HCEC 1CT (cell line): ENCODE measurements around the gene UBE2O.

Source experiments
- DNase-seq: peaks from one replicate; pipeline ENCODE4 v3.0.0-alpha.2; 2017

Gene UBE2O

GRCh38 chr17:76484228-76484725 lies 31.3 kb upstream of the UBE2O start:
- no peak for DNase-seq

DNA sequence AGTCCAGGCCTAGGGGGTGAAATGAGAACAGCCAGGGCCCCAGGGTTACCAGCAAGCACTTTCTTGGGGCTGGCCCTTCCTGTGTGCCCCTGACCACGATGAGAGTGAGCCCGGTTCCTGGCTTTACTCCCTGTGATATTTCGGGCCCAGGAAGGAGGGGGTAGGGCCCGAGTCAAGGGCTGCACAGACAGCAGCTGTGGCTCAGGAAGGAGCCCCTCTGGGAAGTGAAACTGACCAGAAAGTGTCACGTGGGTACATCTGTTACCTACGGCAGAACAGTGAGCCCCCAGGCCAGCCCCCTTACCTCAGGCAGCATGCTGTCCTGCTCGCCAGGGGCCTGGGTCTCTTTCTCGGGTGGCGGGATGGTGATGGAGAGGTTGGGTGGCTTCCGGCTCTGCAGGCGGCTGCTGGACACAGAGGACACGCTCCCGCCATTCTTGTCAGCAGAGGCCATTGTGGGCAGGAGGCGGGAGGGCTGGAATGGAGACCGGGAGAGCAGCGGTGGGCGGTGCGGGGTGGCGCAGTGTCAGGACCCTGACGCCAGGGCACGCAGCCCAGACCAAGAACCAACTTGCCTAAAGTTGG lies 28.2 kb upstream of the UBE2O start:
- DNase-seq, result no peak

DNA sequence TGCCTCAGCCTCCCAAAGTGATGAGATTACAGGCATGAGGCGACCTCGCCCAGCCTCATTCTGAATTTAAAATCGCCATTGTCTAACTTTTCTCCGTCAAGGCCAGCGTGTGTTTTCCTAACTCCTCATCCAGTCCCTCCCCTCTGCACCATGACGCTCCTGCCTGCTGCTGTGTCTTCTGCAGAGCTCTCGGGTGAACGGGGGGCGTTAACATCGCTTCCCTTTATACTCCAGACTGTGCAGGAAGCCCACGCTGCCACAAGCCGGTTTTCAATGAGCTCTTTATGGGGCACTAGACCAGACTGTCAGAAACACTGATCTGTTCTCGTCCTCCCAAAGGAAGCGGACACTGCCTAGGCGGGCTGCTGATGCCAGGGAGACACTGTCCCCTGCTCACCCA lies 27.7 kb upstream of the UBE2O start:
- no peak for DNase-seq

- no peak for DNase-seq
Measured at GRCh38 chr17:76479515-76480060, 26.6 kb upstream of the UBE2O start.

GRCh38 chr17:76478730-76479514 lies 26.0 kb upstream of the UBE2O start:
- no peak for DNase-seq

- no peak for DNase-seq
Measured at GRCh38 chr17:76478097-76478496, 25.1 kb upstream of the UBE2O start.

DNA sequence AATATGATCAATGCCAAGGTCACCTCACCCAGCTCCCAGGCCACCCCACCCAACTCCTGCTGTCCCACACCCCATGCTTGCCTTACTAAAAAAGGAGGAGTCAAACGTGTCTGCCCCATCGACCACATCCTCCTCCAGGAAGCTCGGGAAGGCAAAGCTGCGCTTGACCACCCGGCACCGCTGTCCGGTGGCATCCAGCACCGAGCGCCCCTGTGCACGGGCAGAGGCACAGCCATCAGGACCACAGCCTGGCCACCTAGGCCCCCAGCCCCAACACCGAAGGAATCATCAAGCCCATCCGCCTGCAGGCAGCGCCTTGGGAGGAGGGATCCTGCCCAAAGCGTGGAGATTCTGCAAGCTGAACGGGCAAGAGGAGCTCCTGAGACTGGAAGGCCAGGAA lies 24.6 kb upstream of the UBE2O start:
- DNase-seq, result no peak

DNA sequence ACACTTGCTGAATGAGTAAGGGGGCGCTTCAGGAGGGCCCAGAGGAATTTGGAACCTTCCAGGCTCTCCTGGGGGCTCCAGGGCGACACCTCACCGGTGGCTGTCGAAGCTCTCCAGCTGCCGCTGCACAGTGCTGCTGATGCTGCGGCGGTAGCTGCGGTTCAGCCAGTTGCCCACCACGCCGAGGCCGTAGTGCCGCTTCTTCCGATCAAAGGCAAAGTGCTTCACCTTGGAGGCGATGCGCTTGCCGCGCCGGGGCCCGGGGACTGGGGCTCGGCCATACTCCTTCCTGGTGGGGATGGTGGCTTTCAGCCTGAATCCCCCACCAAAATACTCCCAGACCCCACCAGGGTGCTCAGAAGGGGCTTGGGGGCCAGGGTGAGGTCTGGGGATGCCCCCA lies 23.8 kb upstream of the UBE2O start:
- DNase-seq, result no peak

DNA sequence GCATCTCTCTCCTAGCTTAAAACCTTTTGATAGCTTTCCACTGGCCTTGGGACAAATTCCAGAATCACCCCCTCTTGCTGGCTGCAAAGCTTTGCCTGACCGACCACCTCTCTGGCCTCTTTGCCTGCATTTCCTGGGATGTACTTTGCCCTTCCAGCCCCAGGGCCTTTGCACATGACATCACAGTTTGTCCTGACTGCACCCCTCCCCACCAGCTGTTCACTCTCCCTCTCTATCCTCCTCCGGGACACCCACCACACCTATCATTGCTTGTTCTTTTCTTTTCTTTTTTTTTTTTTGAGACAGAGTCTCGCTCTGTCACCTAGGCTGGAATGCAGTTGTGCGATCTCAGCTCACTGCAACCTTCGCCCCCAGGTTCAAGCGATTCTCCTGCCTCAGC lies 22.4 kb upstream of the UBE2O start:
- no peak for DNase-seq

- no peak for DNase-seq
Measured at GRCh38 chr17:76474894-76475293, 21.9 kb upstream of the UBE2O start.

DNA sequence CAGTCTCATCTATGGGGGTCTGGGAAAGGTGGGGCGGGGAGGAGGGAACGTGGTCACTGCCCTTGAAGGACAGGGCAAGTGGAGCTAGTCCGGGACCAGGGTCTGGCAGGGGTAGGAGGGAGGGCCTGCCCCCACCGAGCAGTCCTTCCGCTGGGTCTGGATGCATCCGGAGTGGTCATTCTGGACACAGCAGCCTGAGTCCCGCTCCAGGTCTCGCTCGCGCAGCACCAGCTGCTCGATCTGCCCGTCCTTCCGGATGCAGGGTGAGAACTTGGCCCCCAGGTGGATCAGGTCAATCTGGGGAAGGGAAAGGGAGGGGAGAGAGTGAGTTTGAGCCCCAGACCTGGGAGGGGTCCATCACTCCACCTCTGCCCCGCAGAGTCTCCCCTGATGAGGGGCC lies 21.3 kb upstream of the UBE2O start:
- no peak for DNase-seq

DNA sequence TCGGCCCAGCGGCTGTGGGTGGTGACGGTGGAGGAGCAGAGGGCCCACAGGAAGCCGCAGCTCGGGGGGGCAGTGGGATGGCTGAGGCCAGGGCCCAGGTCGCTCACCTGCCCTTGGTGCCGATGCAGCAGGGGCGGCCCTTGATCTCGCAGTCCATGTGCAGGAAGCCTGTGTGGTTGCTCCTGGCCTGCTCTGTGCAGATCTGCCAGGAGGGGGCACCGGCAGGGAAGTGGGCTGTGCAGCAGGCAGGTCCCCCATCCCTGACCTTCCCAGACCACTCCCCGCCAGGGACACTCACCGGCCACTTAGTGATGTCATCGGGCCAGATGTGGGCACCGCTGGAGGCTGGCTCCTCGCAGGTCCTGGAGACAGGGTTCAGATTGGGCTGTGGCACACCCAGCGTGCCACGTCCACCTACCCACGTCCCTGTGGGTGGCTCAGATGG lies 20.6 kb upstream of the UBE2O start:
- no peak for DNase-seq

DNA sequence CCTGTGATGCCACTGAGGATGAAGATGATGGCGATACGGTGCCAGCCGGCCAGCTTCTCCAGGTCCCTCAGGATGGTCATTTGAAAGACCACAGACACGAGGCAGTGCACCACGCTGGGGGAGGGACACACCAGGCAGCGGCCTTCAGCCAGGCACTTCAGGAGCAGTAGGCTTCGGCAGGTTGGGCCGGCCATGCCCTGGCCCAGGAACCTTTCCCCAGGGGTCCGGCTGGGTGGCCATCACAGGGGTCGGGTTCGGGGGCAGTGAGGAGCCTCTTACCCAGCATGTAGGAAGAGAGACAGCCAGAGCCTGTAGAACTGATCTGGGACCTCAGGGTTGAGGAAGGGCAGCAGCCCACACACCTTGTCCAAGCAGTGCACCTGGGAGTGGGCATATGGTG lies 19.8 kb upstream of the UBE2O start:
- no peak for DNase-seq

GRCh38 chr17:76472258-76472645 lies 19.3 kb upstream of the UBE2O start:
- no peak for DNase-seq

GRCh38 chr17:76471498-76472257 lies 18.7 kb upstream of the UBE2O start:
- no peak for DNase-seq

- DNase-seq, result no peak
Measured at GRCh38 chr17:76469991-76470739, 17.2 kb upstream of the UBE2O start.

DNA sequence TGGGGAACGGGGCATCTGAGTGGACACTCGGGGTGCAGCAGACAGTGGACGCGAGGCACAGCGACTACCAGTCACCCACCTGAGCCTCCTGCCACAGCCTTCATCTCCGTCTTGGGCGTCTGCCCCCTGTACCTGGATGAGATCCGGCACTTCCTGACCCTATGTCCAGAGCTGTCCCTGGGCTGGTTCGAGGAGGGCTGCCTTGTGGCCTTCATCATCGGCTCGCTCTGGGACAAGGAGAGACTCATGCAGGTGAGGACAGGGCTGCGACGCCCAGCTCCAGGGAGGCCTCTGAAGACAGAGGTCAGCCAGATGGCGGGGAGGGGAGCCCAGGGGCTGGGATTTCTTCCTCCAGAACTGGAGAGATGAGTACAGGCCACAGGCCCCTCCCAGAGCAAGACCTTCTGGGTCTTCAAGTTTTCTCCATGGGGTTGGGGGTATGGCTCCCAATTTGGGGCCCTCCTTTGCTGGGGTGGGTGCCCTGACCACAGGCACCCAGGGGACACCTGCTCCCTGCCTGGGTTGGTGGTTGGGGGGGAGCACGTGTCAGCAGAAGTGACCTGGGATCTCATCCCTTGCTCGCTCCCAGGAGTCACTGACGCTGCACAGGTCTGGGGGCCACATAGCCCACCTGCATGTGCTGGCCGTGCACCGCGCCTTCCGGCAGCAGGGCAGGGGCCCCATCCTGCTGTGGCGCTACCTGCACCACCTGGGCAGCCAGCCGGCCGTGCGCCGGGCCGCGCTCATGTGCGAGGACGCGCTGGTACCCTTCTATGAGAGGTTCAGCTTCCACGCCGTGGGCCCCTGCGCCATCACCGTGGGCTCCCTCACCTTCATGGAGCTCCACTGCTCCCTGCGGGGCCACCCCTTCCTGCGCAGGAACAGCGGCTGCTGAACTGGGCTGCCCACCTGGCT lies 16.4 kb upstream of the UBE2O start:
- DNase-seq, result no peak

DNA sequence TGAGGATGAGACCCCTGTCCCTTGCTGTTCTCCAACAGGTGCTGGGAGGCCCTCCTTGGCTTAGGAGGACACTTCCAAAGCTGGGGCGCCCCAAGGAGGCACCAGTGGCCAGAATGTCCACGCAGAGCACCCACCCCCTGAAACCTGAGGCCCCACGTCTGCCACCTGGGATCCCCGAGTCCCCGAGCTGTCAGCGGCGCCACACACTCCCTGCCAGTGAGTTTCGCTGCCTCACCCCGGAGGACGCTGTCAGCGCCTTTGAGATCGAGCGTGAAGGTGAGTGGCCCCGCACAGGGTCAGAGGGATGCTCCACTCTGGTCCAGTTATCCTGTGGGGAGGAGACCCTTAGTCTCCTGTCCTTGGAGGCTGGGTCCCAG lies 15.7 kb upstream of the UBE2O start:
- DNase-seq, result no peak

DNA sequence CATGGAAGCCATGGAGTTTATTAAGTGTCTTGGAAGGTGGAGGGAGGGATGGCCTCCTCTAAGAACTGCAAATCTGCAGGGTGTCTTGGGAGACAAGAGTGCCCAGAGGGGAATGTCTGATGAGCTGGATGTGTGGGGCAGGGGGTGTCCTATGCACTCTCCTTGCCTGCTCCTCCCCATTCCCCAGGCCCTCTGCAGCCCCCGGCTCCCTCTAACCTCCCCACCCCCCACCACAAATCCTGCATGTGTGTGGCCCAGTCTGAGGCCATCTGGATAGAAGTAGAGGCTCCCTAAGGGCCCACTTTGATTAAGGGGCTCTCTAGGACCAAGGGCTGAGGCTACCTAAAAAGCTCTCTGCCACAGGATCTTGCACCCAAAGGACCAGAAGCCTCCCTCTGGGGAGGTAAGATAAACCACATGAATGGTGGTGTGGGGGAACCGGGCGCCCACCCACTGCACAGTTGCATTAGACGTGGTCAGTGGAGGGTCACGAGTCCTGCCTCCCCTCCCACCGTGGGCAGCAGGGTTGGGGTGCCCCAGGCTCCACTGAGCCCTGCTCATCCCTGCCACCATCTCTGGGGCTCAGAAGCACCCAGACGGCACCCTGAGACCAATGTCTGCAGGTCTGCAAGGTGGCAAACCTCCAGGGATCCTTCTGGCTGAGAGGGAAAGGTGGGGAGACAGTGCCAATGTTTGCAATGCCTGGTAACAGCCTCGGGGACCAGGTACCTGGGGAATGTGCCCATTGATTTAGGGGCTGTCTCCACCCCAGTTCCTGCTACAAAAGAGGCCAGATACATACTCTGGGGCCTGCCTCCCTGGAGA lies 15.1 kb upstream of the UBE2O start:
- DNase-seq, result no peak

DNA sequence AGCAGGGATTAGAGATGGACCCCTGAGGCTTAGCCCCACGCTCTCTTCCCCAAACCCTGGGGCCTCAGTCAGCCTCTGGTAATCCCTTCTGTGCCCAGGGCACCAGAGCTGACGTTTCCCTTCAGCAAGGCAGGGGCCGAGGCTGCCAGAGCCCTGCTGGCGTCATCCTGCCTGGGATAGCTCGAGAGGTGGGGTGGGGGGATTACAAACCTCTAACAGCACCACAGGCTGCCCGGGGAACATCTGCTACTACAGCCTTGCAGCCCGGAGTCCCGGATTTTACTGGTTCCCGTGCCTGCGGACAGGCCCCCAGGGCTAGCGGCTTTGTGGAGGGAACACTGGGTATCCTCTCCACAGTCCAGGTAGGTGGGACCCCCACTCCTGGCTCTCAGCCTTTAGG lies 14.4 kb upstream of the UBE2O start, which contains the start of gene AANAT:
Gene AANAT (plus strand): TSS at position 238 of the 400 bp plus-strand sequence. CDS start 1,144 bp downstream, outside the sequence.
- DNase-seq, result no peak

DNA sequence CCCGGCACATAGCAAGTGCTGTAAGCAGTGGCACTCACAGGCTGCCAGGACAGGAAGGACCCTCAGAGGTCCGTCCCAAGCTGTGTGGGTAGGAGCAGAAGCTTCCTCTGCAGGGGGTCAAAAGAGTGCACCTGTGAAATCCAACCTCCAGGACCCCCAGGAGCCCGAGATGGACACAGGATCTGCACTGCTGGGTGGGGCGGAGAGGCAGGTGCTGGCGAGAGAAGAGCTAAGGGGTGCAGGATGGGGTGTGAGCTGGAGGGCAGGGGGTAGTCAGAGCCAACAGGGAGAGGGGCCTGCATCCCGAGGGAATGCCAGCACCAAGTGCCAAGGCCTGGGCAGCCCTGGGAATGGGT lies 13.8 kb upstream of the UBE2O start:
- no peak for DNase-seq
